ENCODE results near the gene IFI35. TPM values are rescaled to one million over a fixed set of nuclear protein-coding genes. Genes with fewer than 3 reads are reported as not detected.
"Not testable (repeated sequence)": the region's sequence is repeated elsewhere in the genome, so short reads cannot be mapped to it uniquely, and the experiment has no call there.

Gene IFI35
- total RNA-seq, 1 experiment from 2014 or later: 80.2 TPM

DNA sequence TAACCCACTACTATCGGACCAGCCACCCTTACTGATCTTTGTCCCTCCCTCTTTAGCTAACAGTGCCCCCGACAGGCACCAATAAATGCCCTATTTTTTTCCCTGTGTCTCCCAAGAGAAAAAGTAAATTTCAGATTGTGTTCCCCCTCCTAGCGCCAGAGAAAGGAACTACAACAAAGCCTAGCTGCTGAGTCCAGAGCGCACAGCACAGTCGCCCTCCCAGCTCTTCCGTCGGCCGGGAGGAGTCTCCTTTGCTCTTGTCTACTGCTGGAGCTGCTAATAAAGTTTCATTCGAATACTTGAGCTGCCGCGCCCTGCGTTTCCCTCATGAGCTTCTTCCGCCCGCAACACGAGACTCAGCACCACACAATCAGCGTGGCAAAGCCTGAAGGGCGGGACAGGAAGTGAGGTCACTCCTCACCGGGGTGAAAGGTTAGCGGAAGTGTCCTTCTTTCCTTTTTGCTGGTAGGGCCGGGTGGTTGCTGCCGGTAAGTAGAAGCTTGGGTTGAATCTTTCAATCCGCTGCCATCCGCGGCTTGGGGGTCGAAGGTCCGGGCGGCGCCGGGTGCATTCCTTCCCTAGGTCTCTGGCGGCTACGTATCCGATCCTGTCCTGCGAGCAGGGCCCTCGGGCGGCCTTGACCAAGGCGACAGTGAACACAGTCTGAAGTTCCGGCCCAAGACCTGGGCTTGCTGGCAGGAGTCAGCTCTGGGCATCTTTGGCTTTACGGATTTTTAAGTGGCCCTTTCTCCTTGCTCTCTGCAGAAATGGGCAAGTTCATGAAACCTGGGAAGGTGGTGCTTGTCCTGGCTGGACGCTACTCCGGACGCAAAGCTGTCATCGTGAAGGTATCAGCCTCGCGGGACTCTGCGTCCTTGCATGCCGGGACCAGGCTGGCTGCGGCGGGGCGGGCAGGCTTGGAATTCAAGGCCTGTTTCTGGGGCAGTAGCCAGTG is 8.3 kb upstream of the IFI35 start, which contains the start of gene RPL27:
Gene RPL27, plus strand, starts transcription at position 436 of the 955 bp plus-strand sequence. Its CDS starts 332 bp downstream, at position 768.
- peak; percentile 100 for DNase-seq (ENCODE audit: low spot score)

DNA sequence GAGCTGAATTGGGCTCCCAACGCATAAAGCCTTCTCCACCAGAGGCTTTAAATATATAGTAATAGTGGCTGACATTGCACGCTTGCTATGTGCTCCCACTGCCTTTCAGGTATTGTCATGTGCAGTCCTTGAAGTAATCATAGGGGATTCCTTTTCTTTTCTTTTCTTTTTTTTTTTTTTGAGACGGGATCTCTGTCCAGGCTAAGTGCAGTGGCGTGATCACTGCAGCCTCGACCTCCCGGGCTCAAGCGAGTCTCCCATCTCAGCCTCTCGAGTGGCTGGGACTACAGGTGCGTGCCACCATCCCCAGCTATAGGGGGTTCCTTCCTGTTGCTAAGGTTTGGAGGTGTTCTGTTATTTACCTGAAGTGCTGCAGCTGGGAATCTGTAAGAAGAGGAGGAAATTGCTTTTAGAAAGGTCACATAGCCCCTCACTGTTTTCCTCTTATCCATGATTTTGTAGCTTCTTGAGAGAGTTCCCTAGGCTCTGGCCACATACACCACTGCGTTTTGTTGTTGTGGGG is 7.5 kb upstream of the IFI35 start:
- no peak for DNase-seq (ENCODE audit: low spot score)

DNA sequence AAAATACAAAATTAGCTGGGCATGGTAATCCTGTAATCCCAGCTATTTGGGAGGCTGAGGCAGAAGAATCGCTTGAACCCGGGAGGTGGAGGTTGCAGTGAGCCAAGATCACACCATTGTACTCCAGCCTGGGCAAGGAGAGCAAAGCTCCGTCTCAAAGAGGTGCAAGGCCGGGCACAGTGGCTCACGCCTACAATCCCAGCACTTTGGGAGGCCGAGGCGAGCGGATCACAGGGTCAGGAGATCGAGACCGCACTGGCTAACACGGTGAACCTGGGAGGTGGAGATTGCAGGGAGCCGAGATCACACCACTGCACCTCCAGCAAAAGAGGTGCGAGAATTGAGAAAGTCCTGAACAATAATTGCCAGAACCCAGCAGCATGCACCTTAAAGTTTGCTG is 5.7 kb upstream of the IFI35 start:
- DNase-seq (ENCODE audit: low spot score): not testable (repeated sequence)

DNA sequence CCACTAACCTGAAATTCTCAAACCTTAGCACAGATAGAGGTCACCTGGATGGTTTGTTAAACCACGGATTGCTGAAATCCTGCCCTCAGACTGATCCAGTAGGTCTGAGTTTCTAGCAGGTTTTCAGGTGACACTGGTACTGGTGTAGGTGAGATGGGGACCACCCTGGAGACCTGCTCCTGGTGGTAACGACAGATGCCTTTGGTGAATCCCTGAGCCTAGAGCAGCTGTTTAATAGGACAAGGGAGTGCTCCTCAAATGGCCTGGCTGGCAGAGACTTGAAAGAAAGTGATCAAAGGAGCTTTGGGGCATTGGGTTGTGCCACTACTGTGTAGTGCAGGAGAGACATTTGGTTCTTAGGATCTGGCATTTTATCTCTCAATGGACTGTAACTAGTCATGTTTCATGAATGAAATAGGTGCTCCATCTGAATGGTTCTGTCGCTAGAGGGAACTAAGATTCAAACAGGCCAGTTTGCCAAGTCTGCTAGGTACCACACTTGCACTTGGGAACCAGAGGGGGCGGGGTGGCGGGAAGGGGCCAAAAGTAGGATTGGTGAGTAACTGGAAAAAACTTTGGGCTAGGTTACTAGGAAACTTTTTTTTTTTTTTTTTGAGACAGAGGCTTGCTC is 2.9 kb upstream of the IFI35 start:
- peak; percentile 73 for DNase-seq (ENCODE audit: low spot score)

DNA sequence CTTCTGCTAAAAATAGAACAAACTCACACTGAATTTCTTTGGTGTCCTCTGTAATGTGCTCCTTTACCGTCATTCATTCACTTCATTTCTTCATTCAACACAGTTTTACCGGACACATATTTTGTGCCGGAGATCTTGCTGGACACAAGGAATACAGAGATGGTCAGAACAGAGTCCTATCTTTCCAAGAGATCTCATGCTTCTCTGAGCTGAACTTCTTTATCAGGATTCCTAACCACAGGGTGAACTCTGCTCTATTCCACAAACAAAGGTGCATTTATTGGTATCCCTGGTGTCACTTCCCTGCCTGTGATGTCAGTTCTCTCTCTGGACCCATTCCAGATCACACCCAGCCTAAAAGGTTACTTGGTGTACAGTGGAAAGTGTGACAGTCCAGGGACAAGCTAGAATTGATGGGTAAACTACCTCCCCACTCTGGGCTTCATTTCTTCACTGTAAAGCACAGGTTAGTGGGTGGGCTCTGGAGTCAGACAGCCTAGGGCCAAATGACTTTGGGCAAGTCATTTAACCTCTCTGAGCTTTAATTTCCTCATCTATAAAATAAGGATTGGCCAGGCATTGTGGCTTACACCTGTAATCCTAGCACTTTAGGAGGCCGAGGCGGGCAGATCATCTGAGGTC is 4.2 kb downstream of the IFI35 start:
- DNase-seq (ENCODE audit: low spot score): no peak

DNA sequence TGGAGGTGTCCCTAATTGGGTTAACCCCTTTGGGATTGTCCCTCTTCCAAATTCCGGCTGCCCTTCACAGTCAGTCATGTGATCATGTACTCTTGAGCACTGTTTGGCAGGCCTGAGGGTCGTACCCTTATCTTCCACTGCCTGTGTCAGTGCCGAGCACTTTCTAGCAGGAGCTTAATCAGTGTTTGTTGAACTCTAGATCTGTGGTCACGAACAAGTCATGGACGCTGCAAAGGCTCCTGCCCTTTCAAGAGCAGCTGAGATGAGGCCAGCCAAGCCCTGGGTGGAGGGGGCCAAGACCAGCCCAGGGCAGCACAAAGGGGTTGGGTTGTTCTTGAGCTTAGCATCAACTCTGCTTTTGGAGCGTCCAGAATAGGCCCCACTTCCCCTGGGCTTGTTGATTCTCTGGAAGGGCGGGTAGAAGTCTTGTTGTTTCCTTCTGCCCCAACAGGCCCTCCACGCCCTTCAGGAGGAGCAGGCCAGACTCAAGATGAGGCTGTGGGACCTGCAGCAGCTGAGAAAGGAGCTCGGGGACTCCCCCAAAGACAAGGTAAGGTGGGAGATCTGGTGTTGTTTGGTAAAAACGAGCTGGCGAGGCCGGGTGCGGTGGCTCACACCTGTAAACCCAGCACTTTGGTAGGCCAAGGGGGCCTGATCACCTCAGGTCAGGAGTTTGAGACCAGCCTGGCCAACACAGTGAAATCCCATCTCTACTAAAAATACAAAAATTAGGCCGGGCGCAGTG is 5.3 kb downstream of the IFI35 start:
- no peak for DNase-seq (ENCODE audit: low spot score)

DNA sequence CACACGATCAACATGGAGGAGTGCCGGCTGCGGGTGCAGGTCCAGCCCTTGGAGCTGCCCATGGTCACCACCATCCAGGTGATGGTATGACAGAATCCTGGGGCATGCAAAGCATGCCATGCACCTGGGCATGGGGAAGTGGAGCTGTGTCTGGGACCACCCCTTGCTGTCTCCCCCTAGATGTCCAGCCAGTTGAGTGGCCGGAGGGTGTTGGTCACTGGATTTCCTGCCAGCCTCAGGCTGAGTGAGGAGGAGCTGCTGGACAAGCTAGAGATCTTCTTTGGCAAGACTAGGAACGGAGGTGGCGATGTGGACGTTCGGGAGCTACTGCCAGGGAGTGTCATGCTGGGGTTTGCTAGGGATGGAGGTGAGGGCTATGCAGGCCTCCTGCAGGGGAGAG is 6.7 kb downstream of the IFI35 start:
- no peak for DNase-seq (ENCODE audit: low spot score)

DNA sequence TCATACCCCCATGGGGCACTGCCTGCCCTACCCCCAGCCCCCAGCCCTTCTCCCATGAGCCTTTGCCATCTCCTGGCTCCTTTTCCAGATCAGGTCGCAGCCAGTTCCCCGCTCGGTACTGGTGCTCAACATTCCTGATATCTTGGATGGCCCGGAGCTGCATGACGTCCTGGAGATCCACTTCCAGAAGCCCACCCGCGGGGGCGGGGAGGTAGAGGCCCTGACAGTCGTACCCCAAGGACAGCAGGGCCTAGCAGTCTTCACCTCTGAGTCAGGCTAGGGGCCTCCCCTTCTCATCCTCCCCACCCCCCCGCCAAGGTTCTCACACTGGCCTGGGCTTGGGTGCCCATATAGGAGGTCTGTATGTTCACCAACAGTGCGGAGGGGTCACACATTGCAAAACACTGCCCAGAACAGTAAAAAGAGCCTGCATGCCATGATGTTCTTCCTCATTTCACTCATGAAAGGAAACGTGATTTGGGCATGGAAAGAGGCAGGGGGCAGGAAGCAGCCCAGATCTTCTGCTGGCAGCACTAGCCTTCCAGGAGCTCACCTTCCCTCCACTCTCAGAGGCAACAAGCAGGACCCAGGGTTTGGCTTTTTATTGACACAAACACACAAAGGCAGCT is 7.5 kb downstream of the IFI35 start:
- DNase-seq (ENCODE audit: low spot score): no peak

DNA sequence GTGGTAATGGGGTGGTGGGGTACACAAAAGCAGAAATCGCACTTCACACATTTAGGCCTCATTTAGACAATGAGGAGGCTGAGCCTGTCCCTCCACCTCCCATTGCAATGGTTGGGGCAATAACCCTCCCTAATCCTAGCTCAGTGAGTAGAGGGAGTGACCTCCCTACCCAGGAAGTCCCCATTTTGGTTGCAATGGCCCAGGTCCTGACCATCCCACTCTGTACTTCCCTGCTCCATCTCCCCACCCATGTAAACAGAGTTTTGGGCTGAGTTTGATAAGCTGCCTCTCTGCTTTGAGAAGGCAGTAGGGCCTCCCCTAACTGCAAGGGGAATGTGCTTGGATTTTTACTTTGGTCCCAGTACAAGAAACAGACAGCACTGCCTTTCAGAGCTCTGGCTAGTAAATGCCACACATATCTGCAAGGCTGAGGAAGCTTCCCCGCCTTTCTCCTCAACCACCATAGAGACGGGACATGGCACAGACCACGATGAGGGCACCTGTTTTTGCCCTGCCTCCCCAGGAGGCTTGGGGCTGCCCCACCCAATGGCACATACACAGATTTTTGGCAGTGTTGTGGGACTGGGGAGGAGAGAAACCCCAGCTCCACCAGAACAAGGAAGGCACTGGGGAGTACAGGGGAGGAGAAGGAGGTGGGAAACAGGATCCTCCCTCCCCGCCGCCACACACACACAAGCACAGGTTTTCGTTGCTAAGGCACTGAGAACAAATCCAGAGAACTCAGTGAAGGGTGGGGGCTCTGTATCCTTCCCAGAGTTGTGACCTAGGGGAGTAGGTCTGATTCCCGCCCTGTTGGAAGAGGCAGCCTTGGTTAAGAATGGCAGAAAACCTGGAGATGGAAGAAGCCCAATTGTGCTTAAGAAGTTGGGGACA is 8.3 kb downstream of the IFI35 start:
- no peak for DNase-seq (ENCODE audit: low spot score)

DNA sequence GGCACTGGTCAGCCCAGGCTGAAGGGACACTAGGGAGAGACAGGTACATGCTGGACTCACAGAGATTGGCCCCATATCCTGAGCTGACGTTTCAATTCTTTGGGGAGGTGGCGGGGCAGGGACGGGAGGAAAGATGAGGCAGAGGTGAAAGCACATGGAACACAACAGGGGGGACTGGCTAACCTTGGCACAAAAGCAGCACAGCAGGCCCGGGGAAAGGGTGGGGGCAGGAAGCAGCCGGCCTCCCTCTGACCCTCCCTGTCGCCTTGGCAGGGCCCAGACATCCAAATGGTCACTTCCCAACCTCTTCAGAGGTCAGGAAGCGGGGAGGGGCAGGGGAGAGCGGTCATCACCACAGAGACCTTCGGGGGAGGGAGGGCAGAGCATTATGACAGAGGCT is 9.0 kb downstream of the IFI35 start:
- DNase-seq (ENCODE audit: low spot score): no peak

DNA sequence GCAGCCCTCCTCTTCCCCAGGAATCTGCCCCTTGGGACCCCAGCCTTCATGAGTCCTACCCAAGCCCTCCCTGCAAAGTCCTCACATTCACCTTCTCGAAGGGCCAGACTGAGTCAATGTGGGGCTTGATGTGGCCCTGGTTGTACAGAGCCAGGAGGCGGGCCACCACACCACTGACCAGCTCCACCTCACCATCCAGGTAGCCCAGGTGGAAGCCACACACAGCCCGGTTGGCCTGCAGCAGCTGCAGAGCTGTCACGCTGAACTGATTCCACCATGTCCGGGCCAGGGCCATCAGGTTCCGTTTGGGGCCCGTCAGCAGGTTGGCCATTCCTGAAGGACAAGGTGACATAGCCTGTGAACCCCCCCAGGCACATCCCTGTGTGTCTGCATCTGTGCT is 9.6 kb downstream of the IFI35 start:
- DNase-seq (ENCODE audit: low spot score): no peak

DNA sequence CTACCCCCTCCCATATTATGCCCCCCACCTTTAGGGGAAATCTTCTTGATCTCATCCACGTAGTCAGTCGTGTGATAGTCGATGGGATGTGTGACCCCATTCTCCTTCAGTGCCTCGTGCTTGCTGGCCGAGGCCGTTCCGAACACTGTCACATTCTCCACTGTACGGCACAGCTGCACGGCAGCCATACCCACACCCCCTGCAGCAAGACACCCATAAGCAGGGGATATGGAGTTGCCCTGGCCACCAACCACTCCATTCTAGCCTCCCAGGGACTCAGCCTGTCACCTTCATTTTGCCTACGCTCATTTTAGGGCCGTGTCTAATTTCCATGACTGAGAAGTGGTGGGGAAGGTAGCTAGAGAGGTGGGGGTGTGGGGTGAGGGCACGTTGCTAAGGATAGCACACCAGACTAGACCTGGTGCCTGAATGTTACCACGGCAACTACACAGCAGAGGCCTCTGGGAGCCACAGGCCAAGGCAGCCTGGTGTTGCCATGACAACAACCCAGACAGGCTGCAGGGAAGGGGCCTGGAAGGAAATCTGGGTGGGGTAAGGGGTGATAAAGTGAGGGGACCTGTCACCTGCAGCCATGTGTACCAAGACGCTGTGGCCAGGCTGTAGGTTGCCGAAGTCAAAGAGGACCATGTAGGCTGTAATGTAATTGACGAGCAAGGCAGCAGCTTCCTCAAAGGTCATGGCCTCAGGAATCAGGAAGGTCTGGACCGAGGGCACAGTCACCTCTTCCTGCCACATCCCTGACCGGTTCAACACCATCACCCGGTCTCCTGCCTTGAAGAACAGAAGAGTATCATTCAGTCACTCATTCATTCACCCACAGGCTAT is 11.6 kb downstream of the IFI35 start:
- no peak for DNase-seq (ENCODE audit: low spot score)

DNA sequence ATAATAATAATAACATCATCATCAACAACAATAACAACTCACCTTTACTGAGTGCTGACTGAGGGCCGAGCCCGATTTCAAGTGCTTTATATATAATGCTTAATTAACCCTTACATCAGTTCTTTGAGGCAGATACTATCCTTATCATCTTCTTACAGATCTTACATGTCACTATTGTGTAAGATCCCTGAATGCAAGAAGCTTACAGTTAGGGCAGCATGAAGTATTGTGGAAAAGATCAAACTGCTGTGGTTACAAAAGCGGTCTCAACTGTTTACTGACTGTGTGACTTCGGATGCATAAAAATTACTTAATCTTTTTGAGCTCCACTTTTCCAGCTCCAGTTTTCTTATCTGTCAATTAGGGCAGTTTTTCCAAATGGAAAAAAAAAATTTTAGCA is 12.3 kb downstream of the IFI35 start:
- no peak for DNase-seq (ENCODE audit: low spot score)

DNA sequence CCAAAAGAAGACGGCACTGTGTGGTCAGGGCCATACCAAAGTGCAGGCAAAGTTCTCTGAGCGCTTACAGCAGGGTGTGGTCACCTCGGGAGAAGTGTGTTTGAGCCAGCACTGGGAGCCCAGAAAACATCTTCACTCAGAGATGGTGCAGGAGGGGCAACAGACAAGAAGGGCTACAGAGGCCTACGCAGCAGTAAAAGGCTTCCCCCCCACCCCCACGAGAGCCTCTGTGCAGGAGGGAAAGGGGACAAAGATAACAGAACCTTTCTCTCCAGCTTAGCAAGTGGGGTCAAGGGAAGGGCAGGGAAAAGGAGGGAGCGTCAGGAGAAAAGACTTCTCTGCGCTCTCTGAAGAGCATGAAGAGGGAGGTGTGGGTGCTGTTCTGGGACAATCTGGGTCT is 12.8 kb downstream of the IFI35 start:
- DNase-seq (ENCODE audit: low spot score): no peak

DNA sequence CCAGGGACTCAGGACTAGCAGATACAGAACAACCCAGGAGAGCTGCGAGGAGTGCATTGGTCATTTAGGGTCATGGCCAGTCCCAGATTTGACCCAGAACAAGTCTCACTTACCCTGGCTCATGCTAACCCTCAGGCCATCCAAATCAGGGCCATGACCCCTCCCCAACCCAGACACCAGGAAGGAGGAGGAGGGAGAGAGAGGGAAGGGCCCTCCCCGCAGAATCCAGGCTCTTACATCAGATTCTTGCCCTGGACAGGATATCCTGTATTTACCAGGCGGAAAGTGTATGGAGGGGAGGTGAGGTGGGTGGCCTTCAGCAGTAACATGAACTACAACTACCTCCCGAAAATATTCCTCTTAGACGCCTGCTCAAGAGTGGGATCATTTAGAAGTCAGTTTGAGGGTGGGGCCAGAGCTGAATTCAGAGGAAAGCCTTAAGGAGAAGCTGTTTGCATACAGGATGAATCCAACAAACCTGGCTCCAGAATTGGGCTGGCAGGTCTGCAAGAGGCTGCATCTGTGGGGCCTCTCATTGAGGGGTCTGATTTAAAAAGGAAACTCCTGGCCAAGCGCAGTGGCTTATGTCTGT is 13.5 kb downstream of the IFI35 start:
- DNase-seq (ENCODE audit: low spot score): peak; percentile 47

DNA sequence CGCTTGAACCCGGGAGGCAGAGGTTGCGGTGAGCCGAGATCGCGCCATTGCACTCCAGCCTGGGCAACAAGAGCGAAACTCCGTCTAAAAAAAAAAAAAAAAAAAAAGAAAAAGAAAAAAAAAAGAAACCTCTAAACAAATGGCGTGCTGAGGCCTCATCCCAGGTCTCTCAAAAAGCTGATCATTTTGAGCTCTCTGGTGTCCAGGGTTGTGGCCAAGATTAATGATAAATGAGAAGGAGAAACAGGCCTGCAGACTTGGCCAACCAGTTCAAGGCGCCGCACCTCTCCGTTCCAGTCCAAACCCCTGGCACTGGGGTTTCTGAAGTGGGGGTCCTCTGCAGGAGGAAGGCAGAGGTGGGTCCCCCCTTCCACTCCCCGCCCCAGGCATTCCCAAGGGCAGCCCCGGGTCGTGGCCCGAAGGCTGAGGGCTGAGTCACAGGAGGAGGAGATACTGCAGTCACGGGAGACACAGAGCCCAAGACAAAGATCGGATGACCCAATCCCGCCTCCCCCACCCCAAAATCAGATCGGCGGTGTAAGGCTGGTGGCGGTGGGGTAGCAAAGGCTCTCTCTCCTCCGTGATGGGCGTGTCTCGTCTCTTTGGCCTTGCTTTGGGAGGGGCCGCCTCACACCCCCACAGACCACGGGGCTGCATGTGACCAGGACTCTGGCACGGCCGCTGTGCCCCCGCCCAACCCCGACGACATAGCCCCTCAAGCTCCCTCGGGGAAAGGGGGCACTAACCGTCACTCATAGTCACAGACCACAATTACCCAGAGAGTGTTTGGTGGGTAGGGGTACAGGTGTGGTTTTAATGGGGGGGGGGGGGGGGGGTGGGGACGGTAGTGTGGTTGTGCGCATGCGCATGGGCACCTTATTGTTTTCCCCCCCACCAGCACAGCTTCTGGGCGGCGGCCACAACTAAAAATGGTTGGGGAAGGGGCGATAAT is 14.5 kb downstream of the IFI35 start:
- peak; percentile 74 for DNase-seq (ENCODE audit: low spot score)

DNA sequence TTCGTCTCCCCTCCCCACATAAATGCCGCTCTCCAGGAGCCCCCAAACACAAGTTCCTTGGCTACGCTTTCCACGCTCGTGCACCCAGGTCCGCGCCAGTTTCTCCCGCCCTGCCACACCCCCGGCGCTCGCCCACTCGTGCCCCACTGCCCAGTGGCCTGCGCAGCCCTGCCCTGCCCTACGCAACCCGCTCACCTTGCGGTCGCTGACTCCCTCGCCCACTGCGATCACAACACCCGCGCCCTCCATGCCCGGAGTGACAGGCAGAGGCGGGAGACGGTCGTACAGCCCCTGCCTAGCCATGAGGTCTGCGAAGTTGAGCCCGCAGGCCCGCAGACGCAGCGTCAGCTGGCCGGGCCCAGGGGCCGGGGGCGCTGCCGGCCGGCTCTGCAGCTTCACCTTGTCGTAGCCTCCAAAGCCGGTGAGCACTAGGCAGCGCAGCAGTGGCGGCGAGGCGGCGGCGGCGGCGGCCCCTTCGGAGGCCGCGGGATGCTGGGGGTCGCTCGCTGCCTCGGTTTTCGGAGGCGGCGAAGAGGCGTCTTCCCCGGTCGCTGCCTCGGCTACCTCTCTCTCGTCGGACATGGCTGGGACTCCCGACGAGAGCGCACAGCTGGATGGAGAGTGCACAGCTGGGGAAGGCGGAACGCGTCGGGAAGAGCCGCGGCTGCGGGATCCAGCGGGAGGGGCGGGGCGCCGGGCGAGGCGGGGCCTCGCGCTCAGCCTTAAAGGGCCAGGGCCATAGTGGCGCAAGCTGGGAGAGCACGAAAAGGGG is 15.3 kb downstream of the IFI35 start, which contains the start of gene VAT1:
Gene VAT1, minus strand, starts transcription at position 645 of the 772 bp plus-strand sequence. Its CDS starts 63 bp downstream, at position 582.
- peak; percentile 58 for DNase-seq (ENCODE audit: low spot score)
